ENCODE data around the gene TMEM266. TPM values are rescaled to one million over a fixed set of nuclear protein-coding genes. Genes with fewer than 3 reads are reported as not detected.

The TMEM266 gene
- total RNA-seq, 2 donors from 2014 or later, result not detected

DNA sequence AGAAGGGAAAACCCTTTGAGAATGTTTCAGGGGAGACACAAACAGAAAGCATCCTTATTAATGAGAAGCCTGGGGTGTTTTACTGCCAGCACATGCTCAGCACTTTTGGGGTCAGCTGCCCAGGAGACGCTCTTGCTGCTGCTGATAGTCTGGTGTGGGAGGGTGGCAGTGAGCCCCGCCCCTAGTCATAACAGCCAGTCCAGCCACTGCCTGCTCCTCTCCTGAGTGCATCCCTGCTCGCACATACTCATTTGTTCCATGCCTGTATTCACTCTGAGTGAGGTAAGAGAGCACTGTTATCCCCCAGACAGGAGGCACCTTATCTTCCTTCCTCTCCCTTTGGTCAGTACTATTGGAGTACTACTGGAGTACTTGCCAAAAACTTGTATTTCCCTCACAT lies 150.2 kb downstream of the TMEM266 start:
- no peaks in the 10 kb centered on the region for H3K9me3 Mint-ChIP-seq
- DNase-seq (ENCODE audit: low spot score in 2 of 2), result no peak

GRCh38 chr15:76215634-76216033 lies 155.8 kb downstream of the TMEM266 start:
- Mint-ChIP-seq H3K9me3 (no peaks in the 10 kb centered on the region), H3K27ac (no peak overlapping the region), H3K36me3 (peaks cover 5 to 6% of the 10 kb centered on the region in 2 donors)
- no peak for ATAC-seq
- DNase-seq (ENCODE audit: low spot score in 2 of 2), result no peak

More for the DNA sequence above, 150.2 kb downstream of the TMEM266 start:
- no peak overlapping the region for H3K27ac Mint-ChIP-seq
- ATAC-seq, result peak in 1 of 2 donors; percentile 41
- H3K36me3 Mint-ChIP-seq, result no peaks in the 10 kb centered on the region

DNA sequence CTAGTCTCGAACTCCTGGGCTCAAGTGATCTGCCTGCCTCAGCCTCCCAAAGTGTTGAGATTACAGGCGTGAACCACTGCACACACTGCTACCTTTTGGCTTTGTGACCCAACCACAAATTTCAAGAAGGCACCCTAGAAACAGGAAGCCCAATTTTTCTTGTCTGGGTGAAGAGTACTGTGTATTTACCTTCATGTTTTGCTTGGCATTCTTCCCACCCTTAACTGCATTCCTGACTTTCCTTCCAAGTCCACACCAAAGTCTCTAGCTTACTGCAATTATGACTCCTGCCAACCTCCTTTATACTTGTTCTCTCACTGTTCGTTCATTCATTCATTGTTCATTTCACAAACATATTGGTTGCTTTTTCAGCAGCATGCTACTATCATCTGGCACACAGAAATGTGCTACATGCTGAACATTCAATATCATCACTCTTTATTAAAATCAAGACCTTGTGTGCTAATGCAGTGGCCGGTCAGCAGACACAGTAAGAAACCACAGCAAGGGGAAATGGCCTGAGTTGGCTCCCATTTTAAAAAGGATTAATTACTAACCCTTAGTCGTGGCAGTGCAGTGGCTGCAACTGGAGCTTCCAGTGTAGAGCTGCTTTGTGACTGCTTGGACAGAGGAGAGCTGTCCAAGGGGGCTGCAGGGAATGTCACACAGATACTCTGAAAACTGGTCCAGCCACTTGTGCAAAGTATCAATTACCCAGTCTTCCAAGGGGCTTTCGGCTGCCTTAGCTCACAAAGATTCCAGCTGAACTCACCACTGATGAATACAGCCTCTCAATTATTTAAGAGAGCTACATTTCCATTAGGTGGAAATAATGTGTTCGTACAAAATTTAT lies 157.5 kb downstream of the TMEM266 start:
- Mint-ChIP-seq H3K36me3 (peaks cover 6 to 15% of the 10 kb centered on the region in 2 donors), H3K9me3 (no peaks in the 10 kb centered on the region), H3K27ac (peak overlapping the region in 1 of 2 donors; percentile 4)
- ATAC-seq (no peak), DNase-seq (ENCODE audit: low spot score in 2 of 2) (no peak)

- ATAC-seq (no peak), DNase-seq (ENCODE audit: low spot score in 2 of 2) (no peak)
- Mint-ChIP-seq H3K27ac (no peak overlapping the region), H3K36me3 (peaks cover 9 to 18% of the 10 kb centered on the region in 2 donors), H3K9me3 (no peaks in the 10 kb centered on the region)
Observed at GRCh38 chr15:76217882-76218217, 158.1 kb downstream of the TMEM266 start.

DNA sequence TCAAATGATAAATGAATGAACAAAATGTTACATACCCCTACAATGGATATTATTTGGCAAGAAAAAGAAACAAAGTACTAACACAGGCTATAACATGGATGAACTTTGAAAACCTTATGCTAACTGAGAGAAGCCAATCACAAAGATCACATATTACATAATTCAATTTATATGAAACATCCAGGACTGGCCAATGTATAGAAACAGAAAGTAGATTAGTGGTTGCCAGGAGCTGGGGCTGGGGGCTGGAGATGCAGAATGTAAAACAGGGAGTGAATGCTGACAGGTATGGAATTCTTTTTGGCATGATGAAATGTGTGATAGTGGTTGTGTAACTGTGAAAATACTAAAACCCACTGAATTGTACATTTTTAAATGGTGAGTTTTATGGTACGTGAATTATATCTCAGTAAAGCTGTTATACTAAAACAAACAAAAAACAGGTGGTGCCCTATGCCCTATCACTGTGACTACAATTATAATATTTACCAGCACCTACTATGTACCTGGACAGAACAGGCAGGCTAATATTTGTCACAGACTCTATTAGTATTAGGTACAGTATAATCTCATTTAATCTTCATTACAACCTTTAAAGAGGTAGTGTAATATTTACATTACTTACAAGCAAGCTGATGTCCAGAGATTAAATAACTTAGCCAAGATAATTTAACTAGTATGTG lies 161.4 kb downstream of the TMEM266 start:
- ATAC-seq (no peak), DNase-seq (ENCODE audit: low spot score in 2 of 2) (no peak)
- H3K36me3 Mint-ChIP-seq, result peaks cover 14 to 23% of the 10 kb centered on the region in 2 donors
- no peaks in the 10 kb centered on the region for H3K9me3 Mint-ChIP-seq
- H3K27ac Mint-ChIP-seq, result no peak overlapping the region

- Mint-ChIP-seq H3K9me3 (no peaks in the 10 kb centered on the region), H3K36me3 (peaks cover 14 to 23% of the 10 kb centered on the region in 2 donors), H3K27ac (no peak overlapping the region)
- no peak for DNase-seq (ENCODE audit: low spot score in 2 of 2)
- no peak for ATAC-seq
Observed at GRCh38 chr15:76222159-76222558, 162.4 kb downstream of the TMEM266 start.

DNA sequence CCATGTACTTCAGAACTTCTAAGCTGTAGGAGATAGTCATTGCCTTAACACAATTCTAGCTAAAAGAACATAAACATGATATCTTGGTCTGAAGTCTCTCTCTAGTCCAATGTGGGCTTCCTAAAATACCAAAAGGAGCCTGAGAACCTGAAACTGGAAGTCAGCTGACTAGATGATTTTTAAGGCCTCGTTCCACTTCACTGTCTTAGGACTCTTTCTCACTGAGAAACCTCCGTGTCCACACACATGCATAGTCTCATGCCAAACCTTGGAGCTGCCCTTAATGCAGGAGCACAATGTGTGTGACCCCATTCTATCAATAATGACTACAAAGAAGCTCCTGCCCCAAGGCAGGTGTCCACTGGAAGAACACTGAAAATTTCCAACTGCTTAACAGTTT lies 163.7 kb downstream of the TMEM266 start:
- ATAC-seq, result no peak
- Mint-ChIP-seq H3K9me3 (no peaks in the 10 kb centered on the region), H3K27ac (no peak overlapping the region), H3K36me3 (peaks cover 13 to 23% of the 10 kb centered on the region in 2 donors)
- DNase-seq (ENCODE audit: low spot score in 2 of 2), result no peak

DNA sequence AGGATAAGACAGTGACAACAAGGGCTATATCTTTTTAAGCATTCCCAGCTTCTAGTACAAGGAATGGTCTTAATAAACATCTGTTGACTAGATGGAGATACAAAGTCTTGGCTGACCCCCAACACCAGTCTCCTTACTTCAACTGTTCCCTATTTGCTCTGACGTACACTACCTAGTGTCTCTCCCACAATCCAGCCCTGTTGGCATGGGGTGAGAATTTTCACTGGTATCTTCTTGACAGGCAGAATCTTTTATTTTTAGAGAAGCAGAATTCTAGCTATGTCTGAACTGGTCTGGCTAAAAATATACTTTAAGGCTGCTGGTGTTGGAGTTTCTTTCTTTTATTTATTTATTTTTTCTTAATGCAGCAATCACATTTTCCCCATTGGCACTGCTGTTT lies 169.5 kb downstream of the TMEM266 start:
- no peaks in the 10 kb centered on the region for H3K36me3 Mint-ChIP-seq
- DNase-seq (ENCODE audit: low spot score in 2 of 2), result no peak
- no peaks in the 10 kb centered on the region for H3K9me3 Mint-ChIP-seq
- no peak for ATAC-seq
- no peak overlapping the region for H3K27ac Mint-ChIP-seq

DNA sequence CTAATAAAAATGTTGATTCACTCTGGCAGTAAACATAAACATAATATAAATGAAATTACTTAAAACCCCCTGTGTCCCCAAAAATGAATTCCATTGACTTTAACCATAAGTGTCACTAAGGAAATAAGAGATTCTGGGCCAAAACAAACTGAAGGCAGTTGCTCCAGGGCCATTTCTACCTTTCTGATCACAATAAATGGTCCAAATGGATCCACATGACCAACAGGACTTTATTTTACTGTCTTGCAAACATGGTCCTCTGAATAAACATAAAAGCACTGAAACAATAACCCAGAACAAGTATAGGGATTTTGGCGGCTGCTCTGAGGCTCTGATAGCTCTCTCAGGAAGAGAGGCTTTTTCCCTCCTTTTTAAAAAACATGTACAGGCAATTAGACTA lies 174.1 kb downstream of the TMEM266 start:
- Mint-ChIP-seq H3K9me3 (no peaks in the 10 kb centered on the region), H3K27ac (no peak overlapping the region), H3K36me3 (no peaks in the 10 kb centered on the region)
- DNase-seq (ENCODE audit: low spot score in 2 of 2) (no peak), ATAC-seq (no peak)

- Mint-ChIP-seq H3K9me3 (no peaks in the 10 kb centered on the region), H3K27ac (peak overlapping the region in 1 of 2 donors; percentile 5), H3K36me3 (no peaks in the 10 kb centered on the region)
- no peak for ATAC-seq
- no peak for DNase-seq (ENCODE audit: low spot score in 2 of 2)
Observed at GRCh38 chr15:76234337-76234889, 174.6 kb downstream of the TMEM266 start.

GRCh38 chr15:76235186-76235826 lies 175.5 kb downstream of the TMEM266 start:
- ATAC-seq, result peak; percentile 33 to 64
- DNase-seq (ENCODE audit: low spot score in 2 of 2), result no peak
- Mint-ChIP-seq H3K36me3 (no peaks in the 10 kb centered on the region), H3K27ac (no peak overlapping the region), H3K9me3 (no peaks in the 10 kb centered on the region)

- H3K36me3 Mint-ChIP-seq, result no peaks in the 10 kb centered on the region
- no peak overlapping the region for H3K27ac Mint-ChIP-seq
- H3K9me3 Mint-ChIP-seq, result no peaks in the 10 kb centered on the region
- DNase-seq (ENCODE audit: low spot score in 2 of 2), result no peak
- no peak for ATAC-seq
Observed at GRCh38 chr15:76236350-76236749, 176.6 kb downstream of the TMEM266 start.

GRCh38 chr15:76239786-76240185 lies 180.0 kb downstream of the TMEM266 start:
- no peak for ATAC-seq
- H3K36me3 Mint-ChIP-seq, result peaks cover 0 to 7% of the 10 kb centered on the region in 2 donors
- H3K9me3 Mint-ChIP-seq, result no peaks in the 10 kb centered on the region

GRCh38 chr15:76245072-76245610 lies 185.4 kb downstream of the TMEM266 start:
- peaks cover 0 to 7% of the 10 kb centered on the region in 2 donors for H3K36me3 Mint-ChIP-seq
- H3K9me3 Mint-ChIP-seq, result no peaks in the 10 kb centered on the region
- no peak overlapping the region for H3K27ac Mint-ChIP-seq
- ATAC-seq, result no peak
- no peak for DNase-seq (ENCODE audit: low spot score in 2 of 2)

More at GRCh38 chr15:76239786-76240185, 180.0 kb downstream of the TMEM266 start:
- DNase-seq (ENCODE audit: low spot score in 2 of 2), result no peak
- no peak overlapping the region for H3K27ac Mint-ChIP-seq

- Mint-ChIP-seq H3K9me3 (no peaks in the 10 kb centered on the region), H3K36me3 (no peaks in the 10 kb centered on the region), H3K27ac (no peak overlapping the region)
- DNase-seq (ENCODE audit: low spot score in 2 of 2) (no peak), ATAC-seq (no peak)
Observed at GRCh38 chr15:76251717-76252116, 191.9 kb downstream of the TMEM266 start.

GRCh38 chr15:76252249-76252648 lies 192.5 kb downstream of the TMEM266 start:
- Mint-ChIP-seq H3K27ac (no peak overlapping the region), H3K36me3 (no peaks in the 10 kb centered on the region), H3K9me3 (no peaks in the 10 kb centered on the region)
- ATAC-seq (peak in 1 of 2 donors; percentile 37), DNase-seq (ENCODE audit: low spot score in 2 of 2) (no peak)
